NCI-H524 (cell line): ENCODE measurements around the gene NOL4L.

Source experiments
- DNase-seq, 2 experiments: peaks; one replicate each; lab custom pipeline; 2025; lab: John Stamatoyannopoulos, UW

Gene NOL4L

DNA sequence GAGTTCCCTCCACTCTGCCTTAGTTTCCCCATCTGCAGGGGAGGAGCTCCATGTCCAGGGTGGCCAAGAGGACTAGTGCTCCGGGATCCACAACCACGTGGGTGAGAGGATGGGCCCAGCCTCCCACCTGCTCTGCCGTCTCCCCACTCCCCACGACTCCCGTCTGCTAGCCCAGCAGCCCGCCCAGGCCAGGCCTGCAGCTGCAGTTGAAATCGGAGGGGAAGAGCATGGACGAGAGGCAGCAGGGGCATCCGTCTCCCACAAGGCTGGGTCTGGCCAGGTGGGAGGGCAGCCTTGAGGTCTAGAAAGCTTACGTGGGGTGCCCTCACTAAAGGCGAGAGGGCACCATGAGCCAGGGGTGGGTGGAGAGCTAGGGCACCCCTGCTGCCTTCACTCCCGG lies 8.6 kb downstream of the NOL4L start:
- no peak for DNase-seq

DNA sequence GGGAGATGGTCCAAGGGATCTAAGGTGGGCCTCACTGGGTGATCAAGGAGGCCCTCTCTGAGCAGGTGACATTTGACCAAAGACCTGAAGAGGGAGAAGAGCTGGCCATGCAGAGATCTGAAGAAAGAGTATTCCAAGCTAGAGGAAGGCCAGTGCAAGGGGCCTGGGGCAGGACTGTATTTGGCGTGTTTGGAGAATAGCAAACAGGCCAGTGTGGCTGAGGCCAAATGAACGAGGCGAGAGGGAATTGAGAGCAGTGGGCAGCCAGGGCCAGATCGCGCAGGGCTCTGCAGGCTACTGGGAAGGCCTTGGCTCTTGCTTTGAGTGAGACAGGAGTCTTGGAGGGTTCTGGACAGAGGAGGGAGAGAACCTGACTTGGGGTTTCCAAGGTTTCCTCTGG lies 9.3 kb downstream of the NOL4L start:
- DNase-seq: no peak

DNA sequence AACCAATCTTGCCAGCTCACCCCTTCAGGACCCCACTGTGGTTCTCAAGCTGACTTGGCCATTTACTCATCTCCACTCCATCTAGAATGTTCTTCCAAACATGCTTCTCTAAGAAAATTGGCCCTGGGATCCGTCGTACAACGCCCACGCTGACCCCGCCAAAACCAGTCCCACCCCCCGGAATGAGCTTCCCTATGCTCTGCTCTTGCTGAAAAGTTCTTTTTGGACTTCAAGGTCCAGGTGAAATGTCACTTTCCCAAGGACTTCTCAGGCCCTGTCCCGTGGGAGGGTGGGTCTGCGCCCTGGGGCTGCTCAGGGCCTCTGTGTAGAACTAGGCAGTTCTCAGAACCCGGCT lies 9.9 kb downstream of the NOL4L start:
- no peak for DNase-seq

- DNase-seq: peak; percentile 92 to 96
Measured at GRCh38 chr20:32574296-32575226, 10.6 kb downstream of the NOL4L start.

DNA sequence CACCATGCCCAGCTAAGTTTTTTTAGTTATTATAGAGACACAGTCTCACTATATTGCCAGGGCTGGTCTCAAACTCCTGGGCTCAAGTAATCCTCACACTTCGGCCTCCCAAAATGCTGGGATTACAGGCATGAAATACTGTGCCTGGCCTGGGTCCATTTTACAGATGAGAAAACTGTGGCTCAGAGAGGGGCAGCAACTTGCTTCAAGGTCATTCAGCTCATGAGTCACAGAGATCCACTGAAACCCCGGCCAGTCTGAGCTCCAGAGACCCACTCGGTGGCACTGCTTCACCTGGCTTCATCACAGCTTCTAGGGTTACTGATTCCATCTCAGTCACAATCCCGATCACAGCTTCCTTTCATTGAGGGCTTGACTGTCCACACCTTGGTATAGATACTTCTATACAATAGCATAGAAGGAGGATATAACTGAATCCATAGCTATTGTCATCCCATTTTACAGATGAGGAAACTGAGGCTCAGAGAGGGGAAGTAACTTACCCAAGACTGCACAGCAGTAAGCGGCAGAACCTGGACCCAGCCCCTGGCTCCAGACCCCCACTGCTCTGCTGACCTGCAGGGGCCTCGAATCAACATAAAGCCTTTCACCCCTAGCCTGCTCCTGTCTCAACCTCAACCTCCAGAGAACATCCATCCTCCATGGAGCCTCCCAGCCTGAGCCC lies 11.8 kb downstream of the NOL4L start:
- no peak for DNase-seq

- no peak for DNase-seq
Measured at GRCh38 chr20:32572271-32572968, 12.7 kb downstream of the NOL4L start.

GRCh38 chr20:32571566-32571965 lies 13.6 kb downstream of the NOL4L start:
- no peak for DNase-seq

DNA sequence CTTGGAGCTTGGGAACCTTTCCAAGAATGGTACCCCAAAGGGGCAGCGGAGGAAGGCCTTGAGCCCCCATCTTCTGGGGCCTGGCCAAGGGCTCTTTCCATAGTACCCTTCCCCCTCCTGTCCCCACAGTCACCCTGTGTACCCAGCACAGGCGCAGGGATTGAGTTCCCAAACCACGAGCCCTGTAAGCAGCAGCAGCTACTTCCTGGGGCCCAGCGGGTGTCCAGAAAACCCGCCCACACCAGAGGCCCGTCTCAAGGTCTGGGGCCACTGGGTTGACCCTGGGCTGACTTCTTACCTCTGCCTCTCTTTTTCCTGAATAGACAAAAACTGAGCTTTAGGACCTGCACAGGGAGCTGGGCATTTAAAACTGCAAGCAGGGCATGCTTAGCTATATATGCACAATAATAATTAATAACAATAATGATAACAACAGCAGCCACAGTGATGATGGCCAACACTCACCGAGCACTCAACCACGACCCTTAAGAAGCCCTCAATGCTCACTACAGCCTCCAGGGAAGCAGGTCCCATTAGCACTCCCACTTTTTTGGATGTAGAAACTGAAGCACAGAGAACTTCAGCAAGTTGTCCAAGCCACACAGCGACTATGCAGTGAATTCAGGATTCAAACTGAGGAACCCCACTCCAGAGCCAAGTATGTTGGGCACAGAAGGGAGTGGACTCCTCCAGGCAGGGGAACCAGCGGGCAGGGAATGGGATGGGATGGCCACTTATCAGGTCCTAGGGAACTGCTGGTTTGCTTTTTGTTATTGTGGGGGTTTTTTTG lies 14.5 kb downstream of the NOL4L start:
- DNase-seq: no peak

DNA sequence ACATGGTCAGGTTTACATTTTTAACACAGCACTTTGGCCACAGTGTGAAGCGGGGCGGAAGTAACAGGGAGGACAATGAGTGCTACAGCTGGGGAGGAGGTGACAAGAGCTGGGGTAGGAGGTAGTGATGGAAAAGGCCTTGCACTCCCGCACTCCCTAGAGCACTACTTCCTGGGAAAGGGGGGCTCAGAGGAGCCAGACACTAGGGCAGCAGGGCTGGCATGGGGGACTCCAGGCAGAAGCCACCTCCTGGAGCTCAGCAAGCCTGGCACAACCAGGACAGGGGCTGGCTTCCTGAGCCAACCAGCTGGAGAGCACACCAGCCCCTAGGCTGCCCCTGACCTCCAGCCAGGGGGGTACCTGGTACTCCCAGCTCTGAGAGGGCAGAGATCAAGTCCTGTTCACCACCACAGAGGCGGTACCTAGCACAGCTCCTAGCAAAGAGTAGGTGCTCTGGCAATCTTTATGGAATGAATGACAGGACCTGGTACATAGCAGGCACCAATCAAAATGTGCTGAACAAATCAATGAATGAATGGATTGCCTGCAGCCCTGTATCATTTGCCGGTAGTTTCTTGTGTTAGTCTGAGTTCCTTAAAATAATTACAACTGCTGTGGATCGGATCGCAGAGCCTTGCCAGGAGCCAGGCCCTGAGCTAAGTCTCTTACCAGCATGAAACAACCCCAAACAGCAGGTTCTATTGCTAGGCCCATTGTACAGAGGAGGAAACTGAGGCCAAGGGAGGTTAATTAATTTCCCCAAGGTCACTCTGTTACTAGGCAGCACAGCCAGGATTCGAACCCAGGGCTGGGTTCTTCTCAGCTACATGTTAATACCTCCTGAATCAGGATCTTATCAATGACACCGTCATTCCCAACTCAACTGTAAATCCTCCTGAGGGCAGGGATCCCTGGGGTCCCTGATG lies 15.5 kb downstream of the NOL4L start:
- DNase-seq: no peak

DNA sequence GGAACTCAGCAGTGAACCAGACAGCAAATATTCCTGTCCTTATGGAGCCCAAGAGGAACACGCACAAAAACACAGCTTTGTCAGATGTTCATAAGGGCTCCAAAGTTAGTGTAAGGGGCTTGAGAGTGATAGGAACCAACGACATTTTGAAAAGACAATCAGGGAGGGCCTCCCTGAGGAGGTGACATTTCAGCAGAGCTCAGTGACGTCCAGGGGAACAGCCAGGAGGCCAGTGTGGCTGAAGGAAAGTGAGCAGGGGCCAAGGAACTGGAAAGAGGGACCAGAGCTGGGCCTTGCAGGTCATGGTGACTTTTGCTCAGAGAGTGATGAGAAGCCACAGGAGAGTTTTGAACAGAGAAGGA lies 16.1 kb downstream of the NOL4L start:
- no peak for DNase-seq

DNA sequence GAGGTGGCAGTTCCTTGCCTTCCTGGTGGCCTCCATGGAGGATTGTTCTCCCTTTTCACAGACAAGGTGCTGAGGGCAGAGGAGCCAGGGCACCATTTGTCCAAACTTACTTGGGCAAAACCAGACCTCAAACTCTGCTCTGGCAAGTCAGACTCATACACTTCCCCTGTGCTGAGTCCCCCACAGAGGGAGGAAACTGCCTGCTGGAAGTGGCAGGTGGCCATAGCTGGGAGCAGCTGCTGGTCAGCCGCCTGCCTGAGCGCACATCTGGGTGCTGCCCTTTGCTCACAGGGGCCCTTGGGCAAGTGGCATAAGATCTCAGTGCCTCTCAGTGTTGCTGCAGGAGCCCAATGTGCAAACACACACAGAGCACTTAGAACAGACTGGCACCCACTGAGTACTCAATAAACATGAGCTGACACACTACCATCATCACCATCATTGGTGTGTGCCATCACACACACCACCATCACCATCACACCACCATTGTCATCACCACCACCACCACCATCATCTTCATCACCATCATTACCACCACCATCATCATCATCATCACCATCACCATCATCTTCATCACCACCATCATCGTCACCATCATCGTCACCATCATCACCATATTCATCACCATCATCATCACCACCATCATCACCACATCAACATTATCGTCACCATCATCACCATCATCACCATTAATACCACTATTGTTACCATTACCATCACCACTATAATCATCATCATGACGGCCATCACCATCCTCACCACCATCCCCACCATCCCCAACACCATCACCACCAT lies 17.6 kb downstream of the NOL4L start:
- peak in 1 of 2 experiments; percentile 69 for DNase-seq

GRCh38 chr20:32566379-32567374 lies 18.5 kb downstream of the NOL4L start:
- no peak for DNase-seq

- no peak for DNase-seq
Measured at GRCh38 chr20:32565735-32566032, 19.4 kb downstream of the NOL4L start.

GRCh38 chr20:32564921-32565734 lies 20.0 kb downstream of the NOL4L start:
- DNase-seq: no peak

DNA sequence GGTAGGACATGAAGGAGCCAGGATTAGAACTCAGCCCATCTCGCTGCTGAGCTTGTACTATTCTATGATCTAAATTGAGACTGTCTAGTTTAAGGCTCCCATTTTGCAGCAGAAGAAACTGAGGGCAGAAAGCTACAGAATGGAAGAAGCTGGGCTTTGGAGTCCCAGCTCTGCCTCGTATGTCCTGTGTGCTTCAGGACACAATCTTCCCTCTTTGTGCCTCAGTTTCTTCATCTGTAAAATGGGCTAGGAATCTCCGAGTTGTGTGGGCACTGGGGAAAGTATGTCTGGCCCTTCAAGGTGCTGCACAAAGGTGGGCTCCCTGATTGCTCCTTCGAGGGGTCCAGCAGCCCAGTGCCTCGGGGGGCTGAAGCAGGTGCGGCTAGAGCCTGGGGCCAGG lies 20.7 kb downstream of the NOL4L start:
- no peak for DNase-seq

- no peak for DNase-seq
Measured at GRCh38 chr20:32563311-32564272, 21.5 kb downstream of the NOL4L start.

GRCh38 chr20:32562495-32562911 lies 22.6 kb downstream of the NOL4L start:
- peak in 1 of 2 experiments; percentile 44 for DNase-seq
